ENCODE measurements around the gene ATG9B.

Gene ATG9B, protein sequence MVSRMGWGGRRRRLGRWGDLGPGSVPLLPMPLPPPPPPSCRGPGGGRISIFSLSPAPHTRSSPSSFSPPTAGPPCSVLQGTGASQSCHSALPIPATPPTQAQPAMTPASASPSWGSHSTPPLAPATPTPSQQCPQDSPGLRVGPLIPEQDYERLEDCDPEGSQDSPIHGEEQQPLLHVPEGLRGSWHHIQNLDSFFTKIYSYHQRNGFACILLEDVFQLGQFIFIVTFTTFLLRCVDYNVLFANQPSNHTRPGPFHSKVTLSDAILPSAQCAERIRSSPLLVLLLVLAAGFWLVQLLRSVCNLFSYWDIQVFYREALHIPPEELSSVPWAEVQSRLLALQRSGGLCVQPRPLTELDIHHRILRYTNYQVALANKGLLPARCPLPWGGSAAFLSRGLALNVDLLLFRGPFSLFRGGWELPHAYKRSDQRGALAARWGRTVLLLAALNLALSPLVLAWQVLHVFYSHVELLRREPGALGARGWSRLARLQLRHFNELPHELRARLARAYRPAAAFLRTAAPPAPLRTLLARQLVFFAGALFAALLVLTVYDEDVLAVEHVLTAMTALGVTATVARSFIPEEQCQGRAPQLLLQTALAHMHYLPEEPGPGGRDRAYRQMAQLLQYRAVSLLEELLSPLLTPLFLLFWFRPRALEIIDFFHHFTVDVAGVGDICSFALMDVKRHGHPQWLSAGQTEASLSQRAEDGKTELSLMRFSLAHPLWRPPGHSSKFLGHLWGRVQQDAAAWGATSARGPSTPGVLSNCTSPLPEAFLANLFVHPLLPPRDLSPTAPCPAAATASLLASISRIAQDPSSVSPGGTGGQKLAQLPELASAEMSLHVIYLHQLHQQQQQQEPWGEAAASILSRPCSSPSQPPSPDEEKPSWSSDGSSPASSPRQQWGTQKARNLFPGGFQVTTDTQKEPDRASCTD

GRCh38 chr7:151024435-151025056 lies at the start of gene ATG9B:
Gene ATG9B, minus strand, starts transcription at chr7:151024494. Its CDS starts 71 bp downstream, at chr7:151024423.
- Histone ChIP-seq H3K36me3 (ENCODE audit: low read depth) (no peaks in the 10 kb centered on the region), H3K27ac (ENCODE audit: poor library complexity, severe bottlenecking) (no peak within 1 kb of the TSS), H3K4me3 (ENCODE audit: severe bottlenecking) (no peak within 1 kb of the TSS), H3K9me3 (ENCODE audit: severe bottlenecking) (no peaks in the 10 kb centered on the region), H3K27me3 (ENCODE audit: insufficient read depth, poor library complexity, severe bottlenecking) (peaks cover under 1% of the 10 kb centered on the region), H3K4me1 (ENCODE audit: insufficient read depth, poor library complexity, severe bottlenecking) (peaks cover 14% of the 10 kb centered on the region)
- TF ChIP-seq, protein P1, sequence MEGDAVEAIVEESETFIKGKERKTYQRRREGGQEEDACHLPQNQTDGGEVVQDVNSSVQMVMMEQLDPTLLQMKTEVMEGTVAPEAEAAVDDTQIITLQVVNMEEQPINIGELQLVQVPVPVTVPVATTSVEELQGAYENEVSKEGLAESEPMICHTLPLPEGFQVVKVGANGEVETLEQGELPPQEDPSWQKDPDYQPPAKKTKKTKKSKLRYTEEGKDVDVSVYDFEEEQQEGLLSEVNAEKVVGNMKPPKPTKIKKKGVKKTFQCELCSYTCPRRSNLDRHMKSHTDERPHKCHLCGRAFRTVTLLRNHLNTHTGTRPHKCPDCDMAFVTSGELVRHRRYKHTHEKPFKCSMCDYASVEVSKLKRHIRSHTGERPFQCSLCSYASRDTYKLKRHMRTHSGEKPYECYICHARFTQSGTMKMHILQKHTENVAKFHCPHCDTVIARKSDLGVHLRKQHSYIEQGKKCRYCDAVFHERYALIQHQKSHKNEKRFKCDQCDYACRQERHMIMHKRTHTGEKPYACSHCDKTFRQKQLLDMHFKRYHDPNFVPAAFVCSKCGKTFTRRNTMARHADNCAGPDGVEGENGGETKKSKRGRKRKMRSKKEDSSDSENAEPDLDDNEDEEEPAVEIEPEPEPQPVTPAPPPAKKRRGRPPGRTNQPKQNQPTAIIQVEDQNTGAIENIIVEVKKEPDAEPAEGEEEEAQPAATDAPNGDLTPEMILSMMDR (IDR thresholded peaks at IDR 0.05; ENCODE audit: poor library complexity, severe bottlenecking) = no peak
- no peak for DNase-seq (ENCODE audit: low spot score)
- no peak for ATAC-seq (ENCODE audit: low read depth)

GRCh38 chr7:151073990-151074389 lies 49.7 kb upstream of the ATG9B start:
- ATAC-seq (ENCODE audit: low read depth) = no peak
- no peak overlapping the region for H3K27ac ChIP-seq (ENCODE audit: poor library complexity, severe bottlenecking)
- no peaks in the 10 kb centered on the region for H3K9me3 ChIP-seq (ENCODE audit: severe bottlenecking)
- TF ChIP-seq, protein P1 (IDR thresholded peaks at IDR 0.05; ENCODE audit: poor library complexity, severe bottlenecking) = no peak
- DNase-seq (ENCODE audit: low spot score) = no peak
- no peaks in the 10 kb centered on the region for H3K4me1 ChIP-seq (ENCODE audit: insufficient read depth, poor library complexity, severe bottlenecking)
- peaks cover 70% of the 10 kb centered on the region for H3K36me3 ChIP-seq (ENCODE audit: low read depth)
- no peaks in the 10 kb centered on the region for H3K27me3 ChIP-seq (ENCODE audit: insufficient read depth, poor library complexity, severe bottlenecking)
- no peak overlapping the region for H3K4me3 ChIP-seq (ENCODE audit: severe bottlenecking)

GRCh38 chr7:151071032-151071866 lies 47.0 kb upstream of the ATG9B start:
- Histone ChIP-seq H3K4me1 (ENCODE audit: insufficient read depth, poor library complexity, severe bottlenecking) (no peaks in the 10 kb centered on the region), H3K9me3 (ENCODE audit: severe bottlenecking) (no peaks in the 10 kb centered on the region), H3K27ac (ENCODE audit: poor library complexity, severe bottlenecking) (no peak overlapping the region), H3K36me3 (ENCODE audit: low read depth) (peaks cover 87% of the 10 kb centered on the region), H3K27me3 (ENCODE audit: insufficient read depth, poor library complexity, severe bottlenecking) (no peaks in the 10 kb centered on the region), H3K4me3 (ENCODE audit: severe bottlenecking) (no peak overlapping the region)
- DNase-seq (ENCODE audit: low spot score) = no peak
- TF ChIP-seq, protein P1 (IDR thresholded peaks at IDR 0.05; ENCODE audit: poor library complexity, severe bottlenecking) = no peak
- ATAC-seq (ENCODE audit: low read depth) = no peak

DNA sequence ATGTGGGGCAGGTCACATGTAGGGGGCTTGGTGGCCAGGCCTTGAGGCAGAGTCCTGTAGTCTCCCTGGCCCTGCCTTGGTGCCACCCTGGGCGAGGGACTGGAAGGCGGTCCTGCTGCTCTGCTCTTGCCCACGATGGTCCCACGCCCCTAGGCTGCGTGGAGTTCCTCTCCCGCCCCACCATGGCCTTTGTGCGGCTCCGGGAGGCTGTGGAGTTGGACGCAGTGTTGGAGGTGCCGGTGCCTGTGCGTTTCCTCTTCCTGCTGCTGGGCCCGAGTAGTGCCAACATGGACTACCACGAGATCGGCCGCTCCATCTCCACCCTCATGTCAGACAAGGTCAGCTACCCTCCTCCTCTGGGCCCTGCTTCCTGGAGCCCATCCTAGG lies 46.3 kb upstream of the ATG9B start:
- no peaks in the 10 kb centered on the region for H3K4me1 ChIP-seq (ENCODE audit: insufficient read depth, poor library complexity, severe bottlenecking)
- DNase-seq (ENCODE audit: low spot score) = no peak
- H3K4me3 ChIP-seq (ENCODE audit: severe bottlenecking) = no peak overlapping the region
- no peak for ATAC-seq (ENCODE audit: low read depth)
- TF ChIP-seq, protein P1 (IDR thresholded peaks at IDR 0.05; ENCODE audit: poor library complexity, severe bottlenecking) = no peak
- H3K36me3 ChIP-seq (ENCODE audit: low read depth) = peaks cover 82% of the 10 kb centered on the region
- H3K27ac ChIP-seq (ENCODE audit: poor library complexity, severe bottlenecking) = no peak overlapping the region
- H3K27me3 ChIP-seq (ENCODE audit: insufficient read depth, poor library complexity, severe bottlenecking) = no peaks in the 10 kb centered on the region
- no peaks in the 10 kb centered on the region for H3K9me3 ChIP-seq (ENCODE audit: severe bottlenecking)

Measured in RWPE2 (cell line).